ENCODE data around the gene TRIO.

DNA sequence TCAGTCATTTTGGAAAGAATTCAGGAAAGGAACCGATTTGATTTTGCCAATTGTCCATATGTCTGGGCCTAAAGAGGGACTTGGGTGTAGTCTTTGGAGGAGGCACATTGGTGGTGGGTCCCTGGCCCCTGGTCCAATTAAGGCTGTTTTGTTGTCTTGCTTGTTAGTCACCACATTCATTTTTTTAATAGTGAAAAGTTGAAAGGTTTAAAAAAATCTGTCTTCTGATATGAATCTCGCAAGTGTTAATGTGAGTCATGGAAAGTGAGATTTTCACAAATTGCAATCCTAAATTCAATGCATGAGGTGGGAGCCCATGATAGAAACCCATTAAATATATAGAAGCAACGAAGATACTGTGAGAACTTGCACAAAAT, 272.5 kb downstream of the TRIO start:
- TF ChIP-seq, protein P1, sequence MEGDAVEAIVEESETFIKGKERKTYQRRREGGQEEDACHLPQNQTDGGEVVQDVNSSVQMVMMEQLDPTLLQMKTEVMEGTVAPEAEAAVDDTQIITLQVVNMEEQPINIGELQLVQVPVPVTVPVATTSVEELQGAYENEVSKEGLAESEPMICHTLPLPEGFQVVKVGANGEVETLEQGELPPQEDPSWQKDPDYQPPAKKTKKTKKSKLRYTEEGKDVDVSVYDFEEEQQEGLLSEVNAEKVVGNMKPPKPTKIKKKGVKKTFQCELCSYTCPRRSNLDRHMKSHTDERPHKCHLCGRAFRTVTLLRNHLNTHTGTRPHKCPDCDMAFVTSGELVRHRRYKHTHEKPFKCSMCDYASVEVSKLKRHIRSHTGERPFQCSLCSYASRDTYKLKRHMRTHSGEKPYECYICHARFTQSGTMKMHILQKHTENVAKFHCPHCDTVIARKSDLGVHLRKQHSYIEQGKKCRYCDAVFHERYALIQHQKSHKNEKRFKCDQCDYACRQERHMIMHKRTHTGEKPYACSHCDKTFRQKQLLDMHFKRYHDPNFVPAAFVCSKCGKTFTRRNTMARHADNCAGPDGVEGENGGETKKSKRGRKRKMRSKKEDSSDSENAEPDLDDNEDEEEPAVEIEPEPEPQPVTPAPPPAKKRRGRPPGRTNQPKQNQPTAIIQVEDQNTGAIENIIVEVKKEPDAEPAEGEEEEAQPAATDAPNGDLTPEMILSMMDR (IDR thresholded peaks at IDR 0.05 in 2 of 3, conservative IDR thresholded peaks at IDR 0.05 in 1 of 3; ENCODE audit: borderline replicate concordance in 1 of 3, insufficient read depth in 1 of 3, low read depth in 2 of 3, low read length in 2 of 3) = no peak
- TF ChIP-seq RAD21 (IDR thresholded peaks at IDR 0.05; ENCODE audit: low read depth) = no peak
- no peak for TF ChIP-seq POLR2A (IDR thresholded peaks at IDR 0.05; ENCODE audit: borderline replicate concordance, extremely low read depth, insufficient read depth, insufficient read length)
- TF ChIP-seq TCF7L2 (IDR thresholded peaks at IDR 0.05; ENCODE audit: borderline replicate concordance, extremely low read depth, insufficient read depth, insufficient read length) = no peak
- TF ChIP-seq EZH2 (IDR thresholded peaks at IDR 0.05) = no peak
- TF ChIP-seq, protein P2, sequence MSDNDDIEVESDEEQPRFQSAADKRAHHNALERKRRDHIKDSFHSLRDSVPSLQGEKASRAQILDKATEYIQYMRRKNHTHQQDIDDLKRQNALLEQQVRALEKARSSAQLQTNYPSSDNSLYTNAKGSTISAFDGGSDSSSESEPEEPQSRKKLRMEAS (IDR thresholded peaks at IDR 0.05) = no peak
- TF ChIP-seq POLR2AphosphoS5 (IDR thresholded peaks at IDR 0.05; ENCODE audit: low read depth, low read length) = no peak
- TF ChIP-seq, protein P3, sequence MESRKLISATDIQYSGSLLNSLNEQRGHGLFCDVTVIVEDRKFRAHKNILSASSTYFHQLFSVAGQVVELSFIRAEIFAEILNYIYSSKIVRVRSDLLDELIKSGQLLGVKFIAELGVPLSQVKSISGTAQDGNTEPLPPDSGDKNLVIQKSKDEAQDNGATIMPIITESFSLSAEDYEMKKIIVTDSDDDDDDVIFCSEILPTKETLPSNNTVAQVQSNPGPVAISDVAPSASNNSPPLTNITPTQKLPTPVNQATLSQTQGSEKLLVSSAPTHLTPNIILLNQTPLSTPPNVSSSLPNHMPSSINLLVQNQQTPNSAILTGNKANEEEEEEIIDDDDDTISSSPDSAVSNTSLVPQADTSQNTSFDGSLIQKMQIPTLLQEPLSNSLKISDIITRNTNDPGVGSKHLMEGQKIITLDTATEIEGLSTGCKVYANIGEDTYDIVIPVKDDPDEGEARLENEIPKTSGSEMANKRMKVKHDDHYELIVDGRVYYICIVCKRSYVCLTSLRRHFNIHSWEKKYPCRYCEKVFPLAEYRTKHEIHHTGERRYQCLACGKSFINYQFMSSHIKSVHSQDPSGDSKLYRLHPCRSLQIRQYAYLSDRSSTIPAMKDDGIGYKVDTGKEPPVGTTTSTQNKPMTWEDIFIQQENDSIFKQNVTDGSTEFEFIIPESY (IDR thresholded peaks at IDR 0.05; ENCODE audit: extremely low read depth, insufficient replicate concordance, low read length) = no peak
- TF ChIP-seq, protein P4, sequence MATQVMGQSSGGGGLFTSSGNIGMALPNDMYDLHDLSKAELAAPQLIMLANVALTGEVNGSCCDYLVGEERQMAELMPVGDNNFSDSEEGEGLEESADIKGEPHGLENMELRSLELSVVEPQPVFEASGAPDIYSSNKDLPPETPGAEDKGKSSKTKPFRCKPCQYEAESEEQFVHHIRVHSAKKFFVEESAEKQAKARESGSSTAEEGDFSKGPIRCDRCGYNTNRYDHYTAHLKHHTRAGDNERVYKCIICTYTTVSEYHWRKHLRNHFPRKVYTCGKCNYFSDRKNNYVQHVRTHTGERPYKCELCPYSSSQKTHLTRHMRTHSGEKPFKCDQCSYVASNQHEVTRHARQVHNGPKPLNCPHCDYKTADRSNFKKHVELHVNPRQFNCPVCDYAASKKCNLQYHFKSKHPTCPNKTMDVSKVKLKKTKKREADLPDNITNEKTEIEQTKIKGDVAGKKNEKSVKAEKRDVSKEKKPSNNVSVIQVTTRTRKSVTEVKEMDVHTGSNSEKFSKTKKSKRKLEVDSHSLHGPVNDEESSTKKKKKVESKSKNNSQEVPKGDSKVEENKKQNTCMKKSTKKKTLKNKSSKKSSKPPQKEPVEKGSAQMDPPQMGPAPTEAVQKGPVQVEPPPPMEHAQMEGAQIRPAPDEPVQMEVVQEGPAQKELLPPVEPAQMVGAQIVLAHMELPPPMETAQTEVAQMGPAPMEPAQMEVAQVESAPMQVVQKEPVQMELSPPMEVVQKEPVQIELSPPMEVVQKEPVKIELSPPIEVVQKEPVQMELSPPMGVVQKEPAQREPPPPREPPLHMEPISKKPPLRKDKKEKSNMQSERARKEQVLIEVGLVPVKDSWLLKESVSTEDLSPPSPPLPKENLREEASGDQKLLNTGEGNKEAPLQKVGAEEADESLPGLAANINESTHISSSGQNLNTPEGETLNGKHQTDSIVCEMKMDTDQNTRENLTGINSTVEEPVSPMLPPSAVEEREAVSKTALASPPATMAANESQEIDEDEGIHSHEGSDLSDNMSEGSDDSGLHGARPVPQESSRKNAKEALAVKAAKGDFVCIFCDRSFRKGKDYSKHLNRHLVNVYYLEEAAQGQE (IDR thresholded peaks at IDR 0.05; ENCODE audit: low read depth) = no peak
- TF ChIP-seq EZH2phosphoT487 (IDR thresholded peaks at IDR 0.05; ENCODE audit: borderline replicate concordance) = no peak
- no peak for TF ChIP-seq SP1 (IDR thresholded peaks at IDR 0.05; ENCODE audit: low read depth)
- no peak for TF ChIP-seq ZNF274 (IDR thresholded peaks at IDR 0.05; ENCODE audit: low read depth, low read length)
- no peak for TF ChIP-seq CEBPB (IDR thresholded peaks at IDR 0.05; ENCODE audit: low read depth)

Data from HCT116 (cell line).